Stimulated activated CD4-positive, alpha-beta T cell treated with anti-CD3 and anti-CD28 coated beads, Interleukin-1b, Interleukin-23, amount 100 ng/mL, for 4 hours (primary cell): Measurements from ENCODE around the gene ZNHIT6.
"Not testable (repeated sequence)": the region's sequence is repeated elsewhere in the genome, so short reads cannot be mapped to it uniquely, and the experiment has no call there.

ENCODE experiments used
- DNase-seq, 2 donors: peaks; one replicate each; pipeline ENCODE4 v3.0.0-alpha.2; 2020; ENCODE audit warnings: low read depth in 2 of 2

Gene ZNHIT6

DNA sequence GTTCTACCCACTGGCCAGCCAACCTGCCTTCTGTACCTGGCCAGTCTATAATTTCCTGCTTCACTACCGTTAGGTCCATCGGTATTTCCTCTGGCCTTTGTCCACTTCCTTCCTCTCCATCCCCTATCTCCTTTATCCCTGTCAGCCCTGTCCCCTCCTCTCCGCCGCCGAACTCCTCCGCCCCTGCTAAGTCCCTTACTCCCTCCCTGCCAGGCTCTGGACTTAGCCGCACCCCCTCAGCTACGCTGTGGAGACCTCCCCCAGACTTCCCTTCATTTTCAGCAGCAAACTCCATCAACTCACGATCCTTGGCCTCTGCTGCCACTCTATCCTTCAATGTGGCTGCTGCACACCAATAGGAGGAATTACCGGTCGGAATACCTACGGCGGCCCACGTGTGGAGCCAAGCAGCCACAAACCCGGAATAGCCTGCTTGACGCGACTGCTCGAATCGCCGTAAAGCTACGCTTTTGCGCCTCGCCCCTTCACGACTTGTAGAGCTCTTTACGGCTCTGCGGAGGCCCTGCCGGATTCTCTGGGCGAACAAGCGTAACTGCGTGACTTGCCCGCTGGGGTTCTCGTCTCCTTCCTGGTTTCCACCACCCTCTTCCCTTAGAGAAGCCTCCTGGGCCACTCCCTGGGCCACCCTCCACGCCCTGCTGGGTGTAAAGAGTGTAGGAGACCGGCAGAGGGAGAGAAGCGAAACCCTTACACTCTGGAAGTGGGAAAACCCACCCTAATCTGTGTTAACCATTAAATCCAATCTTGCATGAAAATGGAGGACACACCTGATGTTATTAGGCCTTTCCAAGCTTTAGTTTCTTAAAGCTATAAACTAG, at the start of gene ZNHIT6:
ZNHIT6 (minus strand) TSS at position 444 of the 839 bp plus-strand sequence; CDS start at position 295, 149 bp downstream.
- peak; percentile 66 to 75 for DNase-seq

DNA sequence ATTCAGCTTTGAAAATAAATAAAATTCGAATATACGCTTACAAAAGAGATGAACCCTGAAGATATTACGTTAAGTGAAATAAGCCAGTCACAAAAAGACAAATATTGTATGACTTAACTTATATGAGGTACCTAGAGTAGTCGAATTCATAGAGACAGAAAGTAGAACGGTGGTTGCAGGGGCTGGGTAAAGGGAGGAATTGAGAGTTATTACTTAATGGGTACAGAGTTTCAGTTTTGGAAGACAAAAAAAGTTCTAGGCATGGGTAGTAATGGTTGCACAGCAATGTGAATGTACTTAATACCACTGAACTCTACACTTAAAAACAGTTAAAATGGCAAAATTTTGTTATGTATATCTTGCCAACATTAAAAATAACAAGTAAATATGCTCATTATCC, 48.6 kb upstream of the ZNHIT6 start:
- DNase-seq, result no peak

DNA sequence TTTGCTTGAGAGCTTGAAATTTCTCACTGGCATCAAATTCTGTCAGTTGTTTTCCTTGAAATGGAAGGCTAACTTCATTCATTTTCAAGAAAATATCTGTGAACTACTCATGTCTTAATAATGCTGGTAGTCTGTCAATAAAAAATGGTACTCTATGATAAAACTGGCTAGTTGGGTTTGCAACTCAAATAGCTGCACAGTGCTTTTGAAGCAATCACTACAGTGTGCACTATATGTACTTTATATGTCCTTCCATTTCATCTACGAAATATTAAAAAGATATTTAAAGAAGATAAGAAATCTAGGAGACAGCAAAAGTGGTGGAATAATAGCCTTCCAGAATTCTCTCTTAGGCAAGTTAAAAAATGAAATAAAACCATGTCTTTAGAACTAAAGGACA, 39.9 kb upstream of the ZNHIT6 start:
- DNase-seq, result no peak

- DNase-seq, result no peak
Measured at GRCh38 chr1:85746777-85747176, 38.5 kb upstream of the ZNHIT6 start.

DNA sequence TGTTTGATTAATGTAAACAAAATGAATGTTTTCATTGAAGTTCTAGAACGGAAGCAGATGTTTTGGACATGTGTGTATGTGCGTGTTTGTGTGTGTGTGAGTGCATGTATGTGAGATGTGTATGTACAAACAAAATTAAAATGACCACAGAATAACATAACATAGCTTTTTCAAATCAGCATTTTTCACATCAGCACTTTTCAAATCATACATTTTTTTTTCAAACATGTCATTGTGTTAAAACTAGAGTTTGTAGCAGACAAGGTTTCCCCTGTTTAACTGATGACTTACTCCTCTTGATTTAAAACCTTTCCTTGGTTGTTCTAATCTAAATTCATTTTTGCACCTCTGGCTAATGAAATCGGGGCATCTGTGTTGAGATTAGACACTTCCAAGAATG, 35.6 kb upstream of the ZNHIT6 start:
- no peak for DNase-seq

GRCh38 chr1:85734931-85735330, 26.7 kb upstream of the ZNHIT6 start:
- DNase-seq, result no peak

- no peak for DNase-seq
Measured at GRCh38 chr1:85718678-85719340, 10.6 kb upstream of the ZNHIT6 start.

DNA sequence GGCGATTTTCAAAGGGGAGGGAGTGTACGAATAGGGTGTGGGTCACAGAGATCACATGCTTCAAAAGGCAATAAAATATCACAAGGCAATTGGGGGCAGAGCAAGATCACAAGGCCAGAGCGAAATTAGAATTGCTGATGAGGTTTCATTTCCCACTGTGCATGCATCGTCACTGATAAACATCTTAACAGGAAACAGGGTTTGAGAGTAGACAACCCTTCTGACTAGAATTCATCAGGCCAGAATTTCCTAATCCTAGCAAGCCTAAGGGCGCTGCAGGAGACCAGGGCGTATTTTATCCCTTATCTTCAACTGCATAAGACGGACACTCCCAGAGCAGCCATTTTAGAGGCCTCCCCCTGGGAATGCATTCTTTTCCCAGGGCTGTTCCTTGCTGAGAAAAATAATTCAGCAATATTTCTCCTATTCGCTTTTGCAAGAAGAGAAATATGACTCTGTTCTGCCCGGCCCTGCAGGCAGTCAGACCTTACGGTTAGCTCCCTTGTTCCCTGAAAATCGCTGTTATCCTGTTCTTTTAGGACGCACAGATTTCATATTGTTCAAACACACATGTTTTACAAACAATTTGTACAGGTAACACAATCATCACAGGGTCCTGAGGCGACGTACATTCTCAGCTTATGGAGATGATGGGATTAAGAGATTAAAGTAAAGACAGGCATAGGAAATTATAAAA, 6.3 kb upstream of the ZNHIT6 start:
- DNase-seq, result not testable (repeated sequence)

GRCh38 chr1:85708829-85709227, 595 bp upstream of the ZNHIT6 start:
- DNase-seq, result no peak

- no peak for DNase-seq
Measured at GRCh38 chr1:85707267-85707989, 805 bp downstream of the ZNHIT6 start.

- no peak for DNase-seq
Measured at GRCh38 chr1:85705940-85706339, 2.3 kb downstream of the ZNHIT6 start.

DNA sequence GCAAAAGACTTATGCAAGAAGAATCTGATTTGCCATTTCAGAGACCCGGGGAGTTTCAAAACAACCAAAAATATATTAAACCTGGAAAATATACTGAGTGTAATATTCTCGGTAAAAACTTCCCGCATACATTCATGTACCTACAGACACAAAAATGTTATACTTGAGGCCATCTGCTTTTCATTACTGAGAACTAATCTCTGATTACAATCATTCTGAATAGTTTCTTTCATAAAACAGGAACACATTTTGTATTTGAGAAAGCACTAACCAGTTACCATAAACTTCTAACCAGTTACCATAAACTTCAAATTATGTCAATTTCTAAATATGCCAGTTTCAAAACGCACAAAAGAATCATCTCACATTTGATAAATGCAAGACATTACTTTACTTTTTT, 7.8 kb downstream of the ZNHIT6 start:
- DNase-seq, result no peak

- no peak for DNase-seq
Measured at GRCh38 chr1:85697895-85698294, 10.3 kb downstream of the ZNHIT6 start.

DNA sequence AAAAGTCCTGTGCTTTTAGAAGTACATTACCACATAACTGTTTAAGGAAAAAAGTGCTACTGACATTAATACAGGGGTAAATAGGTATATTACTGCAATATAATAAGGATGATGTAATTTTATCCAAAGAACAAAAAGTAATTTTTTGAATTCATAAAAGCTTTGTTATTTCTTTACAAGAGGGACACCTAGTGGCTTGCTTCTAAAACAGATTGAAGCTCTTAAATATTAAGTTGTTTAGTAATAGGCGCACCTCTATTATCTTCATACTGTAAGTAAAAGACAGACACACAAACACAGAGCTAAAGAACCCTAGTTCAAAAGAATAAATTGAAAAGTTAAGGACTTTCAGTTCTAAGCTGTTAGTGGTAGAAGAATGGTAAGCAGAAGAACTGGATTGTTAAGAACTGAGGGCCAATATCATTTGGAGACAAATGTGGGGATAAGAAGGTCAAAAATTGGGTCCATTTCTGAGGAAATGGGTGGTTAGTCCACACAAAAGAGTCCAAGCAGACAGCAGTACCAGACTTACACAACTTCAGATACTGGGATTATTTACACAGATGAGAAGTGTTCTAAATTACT, 15.4 kb downstream of the ZNHIT6 start:
- no peak for DNase-seq

DNA sequence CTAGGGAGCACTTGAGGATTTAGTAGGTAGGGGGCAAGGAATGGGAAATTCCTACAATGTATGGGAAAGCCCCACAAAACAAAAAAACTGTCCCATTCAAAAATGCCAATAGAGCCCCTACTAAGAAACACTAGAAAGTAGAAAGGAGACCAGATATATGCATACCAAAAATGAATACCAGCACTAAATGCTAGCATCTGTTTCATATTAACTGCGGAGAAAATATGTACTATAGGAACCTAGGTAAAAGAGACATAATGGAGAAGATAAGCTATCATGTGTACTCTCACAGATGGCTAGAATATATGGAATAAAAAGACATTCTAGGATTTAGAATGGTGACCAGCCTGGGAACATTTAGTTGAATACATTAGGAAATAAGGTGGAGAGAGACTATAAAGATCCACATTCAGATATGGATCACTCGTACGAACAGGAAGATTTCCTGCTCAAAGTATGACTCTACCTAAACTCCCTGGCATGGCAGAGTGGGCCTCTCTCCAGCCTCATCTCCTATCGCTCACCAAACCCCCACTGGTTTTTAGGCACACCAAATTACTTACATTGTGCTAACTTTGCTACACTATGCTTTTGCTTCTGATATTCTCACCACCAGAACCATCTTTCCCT, 18.3 kb downstream of the ZNHIT6 start:
- DNase-seq, result no peak

- DNase-seq, result no peak
Measured at GRCh38 chr1:85683292-85684025, 24.8 kb downstream of the ZNHIT6 start.

- DNase-seq, result no peak
Measured at GRCh38 chr1:85681087-85681486, 27.1 kb downstream of the ZNHIT6 start.

- no peak for DNase-seq
Measured at GRCh38 chr1:85678193-85678592, 30.0 kb downstream of the ZNHIT6 start.

- DNase-seq, result no peak
Measured at GRCh38 chr1:85677656-85678055, 30.6 kb downstream of the ZNHIT6 start.

DNA sequence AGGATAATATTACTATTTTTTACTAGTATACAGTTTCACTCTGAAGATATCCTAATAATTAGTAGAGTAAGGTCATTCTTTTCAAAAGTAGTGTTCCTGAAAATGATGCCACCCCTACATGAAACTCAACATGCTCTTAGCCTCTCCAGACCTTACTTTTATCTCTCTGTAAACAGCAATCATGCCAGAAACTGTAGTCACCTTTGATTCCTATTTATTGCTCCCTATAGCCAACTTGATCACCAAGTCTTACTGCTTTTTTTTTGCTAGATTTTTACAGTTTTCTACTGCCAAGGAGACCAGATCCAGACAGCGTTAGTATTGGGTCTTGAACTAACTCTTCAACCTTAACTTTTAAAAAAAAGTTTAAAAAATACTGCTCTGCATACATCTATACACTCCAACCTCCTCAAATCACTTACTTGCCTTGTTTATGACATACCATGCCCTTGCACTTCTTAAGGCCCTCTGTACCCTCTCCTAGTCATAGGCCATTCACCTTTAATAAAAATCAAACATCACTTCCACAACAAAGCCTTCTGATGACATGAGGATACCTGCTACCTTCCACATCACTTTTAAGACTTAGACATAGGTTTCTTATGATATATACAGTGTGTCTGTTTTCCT, 36.1 kb downstream of the ZNHIT6 start:
- no peak for DNase-seq
